ENCODE data around the gene PGF.
"Not testable (repeated sequence)": the region's sequence is repeated elsewhere in the genome, so short reads cannot be mapped to it uniquely, and the experiment has no call there.

Gene PGF

DNA sequence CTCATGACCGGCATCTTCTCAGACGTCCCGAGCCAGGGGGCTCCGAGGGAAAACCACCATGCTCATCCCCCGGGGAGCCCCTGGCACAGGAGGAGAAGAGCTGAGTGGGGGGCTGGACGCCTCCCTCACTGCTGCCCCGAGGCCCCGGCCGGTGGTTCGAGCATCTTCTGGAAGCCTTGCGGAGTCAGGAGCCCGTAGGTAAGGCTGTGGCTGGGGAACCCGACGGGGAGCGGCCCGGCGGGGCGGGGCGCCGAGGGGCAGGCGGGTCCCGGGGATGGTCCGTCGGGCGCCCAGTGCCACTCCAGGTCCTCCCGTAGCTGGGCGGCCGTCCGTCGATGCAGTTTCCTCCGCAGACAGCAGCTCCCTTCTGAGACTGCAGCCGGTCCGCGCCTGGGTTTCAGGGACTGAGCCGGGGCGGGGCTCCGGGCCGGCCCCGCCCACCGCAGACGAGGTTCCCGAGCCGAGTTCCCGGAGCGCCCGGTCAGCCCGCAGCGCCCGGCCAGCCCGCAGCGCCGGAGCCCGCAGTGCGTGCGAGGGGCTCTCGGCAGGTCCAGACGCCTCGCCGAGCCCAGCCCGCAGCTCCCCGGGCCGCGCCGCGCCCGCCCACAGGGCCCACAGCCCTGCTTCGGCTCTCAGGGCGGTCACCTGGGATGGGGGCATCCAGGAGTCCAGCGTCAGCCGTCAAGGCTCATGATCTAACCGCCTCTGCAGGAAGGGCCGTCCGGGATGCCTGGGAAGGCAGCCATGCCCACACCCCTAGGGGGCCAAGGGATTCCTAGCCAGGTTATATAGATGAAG, at the start of gene PGF:
PGF (minus strand) TSS at position 369 of the 798 bp plus-strand sequence; CDS start at position 14, 355 bp downstream.
- H3K36me3 ChIP-seq (ENCODE audit: control insufficient read depth in 1 of 2, insufficient read depth in 2 of 2, low read length in 2 of 2) = no peaks in the 10 kb centered on the region
- peak within 1 kb of the TSS; percentile 44 to 68 for H3K4me3 ChIP-seq (ENCODE audit: low read depth in 1 of 2, low read length in 2 of 2)
- H3K4me1 ChIP-seq (ENCODE audit: control insufficient read depth in 1 of 2, insufficient read depth in 2 of 2, low read length in 2 of 2) = peaks cover 0 to 15% of the 10 kb centered on the region in 2 donors
- H3K27me3 ChIP-seq (ENCODE audit: low read depth, low read length) = peaks cover 4% of the 10 kb centered on the region
- no peak within 1 kb of the TSS for H3K27ac ChIP-seq (ENCODE audit: low read length)
- no peaks in the 10 kb centered on the region for H3K9me3 ChIP-seq (ENCODE audit: control insufficient read depth in 1 of 2, low read length in 2 of 2)

DNA sequence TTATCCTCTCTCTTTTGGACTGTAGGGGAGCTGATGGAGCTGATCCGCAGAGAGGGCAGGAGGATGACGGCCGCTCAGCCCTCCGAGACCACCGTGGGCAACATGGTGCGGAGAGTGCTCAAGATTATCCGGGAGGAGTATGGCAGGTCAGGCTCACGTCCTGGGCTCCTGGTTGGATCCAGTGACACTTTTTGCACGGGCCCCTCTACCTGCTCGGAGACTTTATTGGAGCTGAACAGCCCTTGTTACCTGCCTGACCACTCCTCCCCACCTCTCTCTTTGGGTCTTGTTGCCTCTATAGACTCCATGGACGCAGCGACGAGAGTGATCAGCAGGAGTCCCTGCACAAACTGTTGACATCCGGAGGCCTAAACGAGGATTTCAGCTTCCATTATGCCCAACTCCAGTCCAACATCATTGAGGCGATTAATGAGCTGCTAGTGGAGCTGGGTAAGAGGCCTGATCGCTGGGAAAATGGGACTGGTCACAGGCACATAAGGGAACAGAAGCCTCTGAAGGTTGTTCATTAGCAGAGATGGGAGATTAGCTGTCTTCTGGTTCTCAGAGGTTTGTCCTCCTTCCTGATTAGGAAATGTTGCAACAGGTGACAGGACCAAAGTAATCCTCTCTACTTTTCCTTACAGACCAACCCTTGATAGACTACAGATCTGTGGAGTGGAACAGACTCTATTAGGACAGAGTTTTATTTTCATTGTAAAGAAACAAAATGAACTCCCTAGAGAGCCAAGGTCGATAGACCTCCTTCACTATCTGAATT, 48.0 kb upstream of the PGF start:
- Histone ChIP-seq H3K4me1 (ENCODE audit: control insufficient read depth in 1 of 2, insufficient read depth in 2 of 2, low read length in 2 of 2) (peaks cover 7 to 20% of the 10 kb centered on the region in 2 donors), H3K27ac (ENCODE audit: low read length) (peak overlapping the region; percentile 83), H3K27me3 (ENCODE audit: low read depth, low read length) (no peaks in the 10 kb centered on the region), H3K9me3 (ENCODE audit: control insufficient read depth in 1 of 2, low read length in 2 of 2) (no peaks in the 10 kb centered on the region), H3K4me3 (ENCODE audit: low read depth in 1 of 2, low read length in 2 of 2) (peak overlapping the region; percentile 97 to 98), H3K36me3 (ENCODE audit: control insufficient read depth in 1 of 2, insufficient read depth in 2 of 2, low read length in 2 of 2) (peaks cover 28 to 35% of the 10 kb centered on the region in 2 donors)

DNA sequence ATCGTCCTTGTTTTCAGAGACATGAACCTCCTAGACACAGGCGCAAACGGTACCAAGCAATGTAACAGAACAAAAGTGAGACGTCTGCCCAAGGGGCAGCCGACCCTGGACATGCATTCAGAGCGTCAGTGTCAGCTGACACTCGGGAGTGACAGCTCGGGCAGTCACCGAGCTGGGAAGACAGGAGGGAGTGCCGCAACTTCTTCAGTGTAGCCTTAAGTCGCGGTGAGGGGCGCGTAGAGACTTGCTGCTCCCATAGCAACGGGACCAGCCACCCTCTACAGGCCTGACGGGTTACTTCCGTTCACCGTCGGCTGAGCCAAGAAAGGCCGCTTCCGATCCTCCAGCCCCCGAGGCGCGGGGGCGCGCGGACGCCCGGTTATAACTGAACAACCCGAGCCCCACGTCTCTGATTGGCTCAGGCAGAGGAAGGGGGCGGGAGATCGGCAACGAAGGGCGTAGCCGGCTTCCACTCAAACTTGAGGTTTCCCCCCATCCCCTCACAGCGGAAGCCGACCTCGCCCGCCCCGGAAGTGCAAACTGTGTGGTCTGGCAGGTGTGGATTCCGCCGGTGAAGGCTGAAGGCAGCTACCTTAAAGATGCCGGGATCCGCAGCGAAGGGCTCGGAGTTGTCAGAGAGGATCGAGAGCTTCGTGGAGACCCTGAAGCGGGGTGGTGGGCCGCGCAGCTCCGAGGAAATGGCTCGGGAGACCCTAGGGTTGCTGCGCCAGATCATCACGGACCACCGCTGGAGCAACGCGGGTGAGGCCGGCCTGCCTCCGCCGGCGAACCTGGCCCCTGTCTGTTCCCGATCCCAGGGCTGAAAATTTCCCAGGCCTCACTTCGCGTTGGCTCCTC, 47.2 kb upstream of the PGF start, which contains the start of gene EIF2B2:
EIF2B2 (plus strand) TSS at position 530 of the 858 bp plus-strand sequence; CDS start at position 600, 70 bp downstream.
- peak within 1 kb of the TSS; percentile 83 for H3K27ac ChIP-seq (ENCODE audit: low read length)
- no peaks in the 10 kb centered on the region for H3K27me3 ChIP-seq (ENCODE audit: low read depth, low read length)
- H3K4me1 ChIP-seq (ENCODE audit: control insufficient read depth in 1 of 2, insufficient read depth in 2 of 2, low read length in 2 of 2) = peaks cover 7 to 20% of the 10 kb centered on the region in 2 donors
- H3K4me3 ChIP-seq (ENCODE audit: low read depth in 1 of 2, low read length in 2 of 2) = peak within 1 kb of the TSS; percentile 97 to 98
- H3K9me3 ChIP-seq (ENCODE audit: control insufficient read depth in 1 of 2, low read length in 2 of 2) = no peaks in the 10 kb centered on the region
- H3K36me3 ChIP-seq (ENCODE audit: control insufficient read depth in 1 of 2, insufficient read depth in 2 of 2, low read length in 2 of 2) = peaks cover 20 to 26% of the 10 kb centered on the region in 2 donors

DNA sequence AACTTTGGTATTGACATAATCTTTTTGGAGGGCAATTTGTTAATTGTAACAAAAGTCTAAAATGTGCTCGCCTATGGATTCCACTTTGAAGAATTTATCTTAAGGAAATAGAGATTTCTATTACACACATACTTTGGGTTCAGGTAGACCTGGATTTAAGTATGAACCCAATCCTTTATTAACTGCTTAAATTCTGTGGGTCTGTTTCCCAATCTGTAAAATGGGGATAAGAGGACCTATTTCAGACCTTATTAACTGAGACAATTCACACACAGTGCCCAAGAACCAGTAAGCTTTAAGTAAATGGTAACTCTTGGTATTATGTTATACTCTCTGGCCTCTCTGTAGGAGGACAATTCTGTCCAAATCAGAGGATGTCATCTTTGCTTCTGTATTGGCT, 46.5 kb upstream of the PGF start:
- peak overlapping the region; percentile 83 for H3K27ac ChIP-seq (ENCODE audit: low read length)
- H3K4me3 ChIP-seq (ENCODE audit: low read depth in 1 of 2, low read length in 2 of 2) = peak overlapping the region; percentile 97 to 98
- no peaks in the 10 kb centered on the region for H3K9me3 ChIP-seq (ENCODE audit: control insufficient read depth in 1 of 2, low read length in 2 of 2)
- H3K4me1 ChIP-seq (ENCODE audit: control insufficient read depth in 1 of 2, insufficient read depth in 2 of 2, low read length in 2 of 2) = peaks cover 7 to 20% of the 10 kb centered on the region in 2 donors
- no peaks in the 10 kb centered on the region for H3K27me3 ChIP-seq (ENCODE audit: low read depth, low read length)
- peaks cover 13 to 19% of the 10 kb centered on the region in 2 donors for H3K36me3 ChIP-seq (ENCODE audit: control insufficient read depth in 1 of 2, insufficient read depth in 2 of 2, low read length in 2 of 2)

DNA sequence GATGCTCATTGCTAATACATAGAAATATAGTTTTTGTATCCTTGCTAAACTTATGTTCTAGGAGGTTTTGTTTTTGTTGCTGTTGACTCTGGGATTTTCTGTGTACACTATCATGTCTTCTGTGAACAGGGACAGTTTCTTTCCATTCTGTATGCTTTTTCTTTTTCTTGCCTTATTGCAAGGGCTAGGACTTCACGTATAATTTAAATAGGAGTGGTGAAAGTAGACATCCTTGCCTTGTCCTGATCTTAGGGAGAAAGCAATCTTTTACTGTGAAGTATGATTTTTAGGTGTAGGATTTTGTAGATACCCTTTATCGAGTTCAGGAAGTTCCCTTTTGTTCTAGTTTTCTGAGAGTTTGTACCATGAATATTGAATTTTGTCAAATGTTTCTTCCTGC, 45.9 kb upstream of the PGF start:
- no peak overlapping the region for H3K4me3 ChIP-seq (ENCODE audit: low read depth in 1 of 2, low read length in 2 of 2)
- H3K36me3 ChIP-seq (ENCODE audit: control insufficient read depth in 1 of 2, insufficient read depth in 2 of 2, low read length in 2 of 2) = peaks cover 7 to 13% of the 10 kb centered on the region in 2 donors
- H3K4me1 ChIP-seq (ENCODE audit: control insufficient read depth in 1 of 2, insufficient read depth in 2 of 2, low read length in 2 of 2) = peaks cover 7 to 20% of the 10 kb centered on the region in 2 donors
- no peaks in the 10 kb centered on the region for H3K27me3 ChIP-seq (ENCODE audit: low read depth, low read length)
- no peak overlapping the region for H3K27ac ChIP-seq (ENCODE audit: low read length)
- peaks cover 0 to 2% of the 10 kb centered on the region in 2 donors for H3K9me3 ChIP-seq (ENCODE audit: control insufficient read depth in 1 of 2, low read length in 2 of 2)

DNA sequence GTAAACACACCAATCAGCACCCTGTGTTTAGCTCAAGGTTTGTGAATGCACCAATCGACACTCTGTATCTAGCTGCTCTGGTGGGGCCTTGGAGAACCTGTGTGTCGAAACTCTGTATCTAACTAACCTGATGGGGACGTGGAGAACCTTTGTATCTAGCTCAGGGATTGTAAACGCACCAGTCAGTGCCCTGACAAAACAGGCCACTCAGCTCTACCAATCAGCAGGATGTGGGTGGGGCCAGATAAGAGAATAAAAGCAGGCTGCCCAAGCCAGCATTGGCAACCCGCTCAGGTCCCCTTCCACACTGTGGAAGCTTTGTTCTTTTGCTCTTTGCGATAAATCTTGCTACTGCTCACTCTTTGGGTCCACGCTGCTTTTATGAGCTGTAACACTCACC, 40.4 kb upstream of the PGF start:
- not testable (repeated sequence) for H3K27me3 ChIP-seq (ENCODE audit: low read depth, low read length); H3K27ac ChIP-seq (ENCODE audit: low read length); H3K9me3 ChIP-seq (ENCODE audit: control insufficient read depth in 1 of 2, low read length in 2 of 2); H3K4me3 ChIP-seq (ENCODE audit: low read depth in 1 of 2, low read length in 2 of 2); H3K4me1 ChIP-seq (ENCODE audit: control insufficient read depth in 1 of 2, insufficient read depth in 2 of 2, low read length in 2 of 2); H3K36me3 ChIP-seq (ENCODE audit: control insufficient read depth in 1 of 2, insufficient read depth in 2 of 2, low read length in 2 of 2)

DNA sequence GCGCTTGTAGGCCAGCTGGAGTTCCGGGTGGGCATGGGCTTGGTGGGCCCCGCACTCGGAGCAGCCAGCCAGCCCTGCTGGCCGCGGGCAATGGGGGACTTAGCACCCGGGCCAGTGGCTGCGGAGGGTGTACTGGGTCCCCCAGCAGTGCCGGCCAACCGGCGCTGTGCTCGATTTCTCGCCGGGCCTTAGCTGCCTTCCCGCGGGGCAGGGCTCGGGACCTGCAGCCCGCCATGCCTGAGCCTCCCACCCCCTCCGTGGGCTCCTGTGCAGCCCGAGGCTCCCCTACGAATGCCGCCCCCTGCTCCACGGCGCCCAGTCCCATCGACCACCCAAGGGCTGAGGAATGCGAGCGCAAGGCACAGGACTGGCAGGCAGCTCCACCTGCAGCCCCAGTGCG, 38.8 kb upstream of the PGF start:
- not testable (repeated sequence) for H3K4me3 ChIP-seq (ENCODE audit: low read depth in 1 of 2, low read length in 2 of 2); H3K36me3 ChIP-seq (ENCODE audit: control insufficient read depth in 1 of 2, insufficient read depth in 2 of 2, low read length in 2 of 2); H3K4me1 ChIP-seq (ENCODE audit: control insufficient read depth in 1 of 2, insufficient read depth in 2 of 2, low read length in 2 of 2); H3K27ac ChIP-seq (ENCODE audit: low read length); H3K27me3 ChIP-seq (ENCODE audit: low read depth, low read length); H3K9me3 ChIP-seq (ENCODE audit: control insufficient read depth in 1 of 2, low read length in 2 of 2)

DNA sequence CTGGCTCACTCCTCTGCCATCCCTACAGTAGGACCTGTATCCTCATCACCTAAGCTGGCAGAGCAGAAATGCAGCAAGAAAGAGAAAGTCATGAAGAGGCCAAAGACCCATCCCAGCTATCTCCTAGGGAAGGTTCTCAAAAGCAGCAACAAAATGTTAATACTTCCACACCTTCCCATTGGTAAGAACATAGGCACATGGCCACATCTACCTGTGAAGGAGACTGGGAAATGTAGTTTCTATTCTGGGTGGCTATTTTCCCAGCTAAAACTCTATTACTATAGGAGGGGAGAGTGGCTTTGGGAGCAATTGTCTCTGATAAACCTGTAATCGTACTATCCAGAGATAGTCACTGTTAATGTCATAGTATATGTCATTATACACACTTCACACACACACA, 33.6 kb upstream of the PGF start:
- no peaks in the 10 kb centered on the region for H3K27me3 ChIP-seq (ENCODE audit: low read depth, low read length)
- no peaks in the 10 kb centered on the region for H3K4me1 ChIP-seq (ENCODE audit: control insufficient read depth in 1 of 2, insufficient read depth in 2 of 2, low read length in 2 of 2)
- no peak overlapping the region for H3K27ac ChIP-seq (ENCODE audit: low read length)
- no peaks in the 10 kb centered on the region for H3K9me3 ChIP-seq (ENCODE audit: control insufficient read depth in 1 of 2, low read length in 2 of 2)
- no peaks in the 10 kb centered on the region for H3K36me3 ChIP-seq (ENCODE audit: control insufficient read depth in 1 of 2, insufficient read depth in 2 of 2, low read length in 2 of 2)
- H3K4me3 ChIP-seq (ENCODE audit: low read depth in 1 of 2, low read length in 2 of 2) = no peak overlapping the region

DNA sequence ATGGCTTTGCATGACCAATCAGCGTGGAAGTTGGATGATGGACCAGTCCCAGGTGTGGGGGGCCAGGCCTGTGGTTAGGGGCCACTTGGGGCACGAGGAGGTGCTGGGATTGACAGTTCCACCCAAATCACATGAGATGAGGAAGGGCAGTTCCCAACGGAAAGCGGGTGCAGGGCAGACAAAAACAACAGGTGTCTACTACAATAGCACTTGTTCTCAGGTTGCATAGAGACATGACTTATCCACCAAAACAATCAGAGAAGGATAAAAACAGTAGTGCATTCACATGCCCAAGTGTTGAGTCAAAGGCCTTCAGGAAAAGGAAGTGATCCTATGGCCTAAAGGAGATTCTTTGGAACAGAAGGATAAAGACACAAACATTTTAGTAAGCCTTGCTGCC, 32.7 kb upstream of the PGF start:
- no peak overlapping the region for H3K27ac ChIP-seq (ENCODE audit: low read length)
- H3K4me3 ChIP-seq (ENCODE audit: low read depth in 1 of 2, low read length in 2 of 2) = no peak overlapping the region
- H3K9me3 ChIP-seq (ENCODE audit: control insufficient read depth in 1 of 2, low read length in 2 of 2) = no peaks in the 10 kb centered on the region
- H3K27me3 ChIP-seq (ENCODE audit: low read depth, low read length) = no peaks in the 10 kb centered on the region
- no peaks in the 10 kb centered on the region for H3K4me1 ChIP-seq (ENCODE audit: control insufficient read depth in 1 of 2, insufficient read depth in 2 of 2, low read length in 2 of 2)
- no peaks in the 10 kb centered on the region for H3K36me3 ChIP-seq (ENCODE audit: control insufficient read depth in 1 of 2, insufficient read depth in 2 of 2, low read length in 2 of 2)

DNA sequence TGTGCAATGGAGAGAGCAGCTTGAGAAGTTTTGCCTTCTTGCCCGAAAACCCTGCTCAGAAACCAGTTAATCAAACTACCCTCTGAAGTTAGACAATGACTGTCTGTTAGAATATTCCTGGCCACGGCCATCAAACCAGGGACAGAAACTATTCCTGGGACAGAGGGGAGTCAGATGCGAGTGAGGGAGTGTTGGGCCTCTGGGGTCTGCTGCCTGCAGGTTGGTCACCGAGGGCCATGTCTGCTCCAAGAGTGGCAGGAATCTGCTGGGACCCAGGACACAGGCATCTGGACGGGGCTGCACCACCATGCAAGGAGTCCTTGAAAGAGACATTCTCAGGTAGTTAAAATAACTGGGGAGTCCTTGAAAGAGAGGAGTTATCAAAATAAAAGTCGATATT, 30.4 kb upstream of the PGF start:
- H3K4me3 ChIP-seq (ENCODE audit: low read depth in 1 of 2, low read length in 2 of 2) = no peak overlapping the region
- no peaks in the 10 kb centered on the region for H3K9me3 ChIP-seq (ENCODE audit: control insufficient read depth in 1 of 2, low read length in 2 of 2)
- no peak overlapping the region for H3K27ac ChIP-seq (ENCODE audit: low read length)
- H3K36me3 ChIP-seq (ENCODE audit: control insufficient read depth in 1 of 2, insufficient read depth in 2 of 2, low read length in 2 of 2) = no peaks in the 10 kb centered on the region
- H3K4me1 ChIP-seq (ENCODE audit: control insufficient read depth in 1 of 2, insufficient read depth in 2 of 2, low read length in 2 of 2) = no peaks in the 10 kb centered on the region
- no peaks in the 10 kb centered on the region for H3K27me3 ChIP-seq (ENCODE audit: low read depth, low read length)

DNA sequence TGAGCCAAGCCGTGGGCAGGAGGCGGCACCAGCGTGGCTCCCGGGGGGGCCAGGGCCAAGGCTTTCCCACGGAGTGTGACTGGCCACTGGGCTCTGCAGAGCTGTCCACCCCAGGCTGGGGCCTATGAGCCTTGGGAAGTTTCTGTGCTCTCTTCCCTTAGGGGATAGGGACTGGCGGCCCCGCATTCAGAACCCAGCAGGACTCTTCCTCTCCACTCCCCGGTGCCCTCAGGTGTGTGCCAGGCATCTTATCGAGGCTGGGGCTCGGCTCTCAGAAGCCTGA, 29.6 kb upstream of the PGF start:
- H3K4me3 ChIP-seq (ENCODE audit: low read depth in 1 of 2, low read length in 2 of 2) = no peak overlapping the region
- H3K36me3 ChIP-seq (ENCODE audit: control insufficient read depth in 1 of 2, insufficient read depth in 2 of 2, low read length in 2 of 2) = no peaks in the 10 kb centered on the region
- no peak overlapping the region for H3K27ac ChIP-seq (ENCODE audit: low read length)
- no peaks in the 10 kb centered on the region for H3K4me1 ChIP-seq (ENCODE audit: control insufficient read depth in 1 of 2, insufficient read depth in 2 of 2, low read length in 2 of 2)
- H3K27me3 ChIP-seq (ENCODE audit: low read depth, low read length) = no peaks in the 10 kb centered on the region
- H3K9me3 ChIP-seq (ENCODE audit: control insufficient read depth in 1 of 2, low read length in 2 of 2) = no peaks in the 10 kb centered on the region
